ENCODE results near the gene KIAA1328.

- TF ChIP-seq CTCF (IDR thresholded peaks at IDR 0.05) (no peak), POLR2A (IDR thresholded peaks at IDR 0.05) (no peak)
These were observed 401.8 kb downstream of the KIAA1328 start for GRCh38 chr18:37230768-37231167.
